GM18873 (cell line): ENCODE data around the gene SECISBP2.
"Not testable (repeated sequence)": the region's sequence is repeated elsewhere in the genome, so short reads cannot be mapped to it uniquely, and the experiment has no call there.

Experiments used
- ATAC-seq: cut with Tn5 transposase; IDR thresholded peaks from one replicate; pipeline ENCODE4 v1.9.1; 2021; ENCODE audit warnings: mild to moderate bottlenecking, moderate library complexity, moderate number of reproducible peaks; ENCODE audit not compliant: unreplicated experiment, low FRiP score

The SECISBP2 gene

GRCh38 chr9:89318123-89319014, at the start of gene SECISBP2:
Gene SECISBP2, plus strand, starts transcription at chr9:89318500. Its CDS starts 77 bp downstream, at chr9:89318577.
- peak; percentile 76 for ATAC-seq

- ATAC-seq, result no peak
Measured at GRCh38 chr9:89273528-89274279, 44.6 kb upstream of the SECISBP2 start.

- ATAC-seq, result no peak
Measured at GRCh38 chr9:89274838-89275237, 43.5 kb upstream of the SECISBP2 start.

- ATAC-seq, result not testable (repeated sequence)
Measured at GRCh38 chr9:89276040-89276439, 42.3 kb upstream of the SECISBP2 start.

GRCh38 chr9:89277043-89277442, 41.3 kb upstream of the SECISBP2 start:
- ATAC-seq, result no peak

GRCh38 chr9:89277454-89277853, 40.8 kb upstream of the SECISBP2 start:
- no peak for ATAC-seq

GRCh38 chr9:89278551-89278950, 39.7 kb upstream of the SECISBP2 start:
- no peak for ATAC-seq

- no peak for ATAC-seq
Measured at GRCh38 chr9:89278997-89279739, 39.1 kb upstream of the SECISBP2 start.

GRCh38 chr9:89281106-89281505, 37.2 kb upstream of the SECISBP2 start:
- ATAC-seq, result no peak

GRCh38 chr9:89282248-89282968, 35.9 kb upstream of the SECISBP2 start:
- not testable (repeated sequence) for ATAC-seq

- no peak for ATAC-seq
Measured at GRCh38 chr9:89284076-89284475, 34.2 kb upstream of the SECISBP2 start.

- no peak for ATAC-seq
Measured at GRCh38 chr9:89291741-89292140, 26.6 kb upstream of the SECISBP2 start.

- no peak for ATAC-seq
Measured at GRCh38 chr9:89293014-89293413, 25.3 kb upstream of the SECISBP2 start.

- no peak for ATAC-seq
Measured at GRCh38 chr9:89295400-89295799, 22.9 kb upstream of the SECISBP2 start.

GRCh38 chr9:89301996-89302395, 16.3 kb upstream of the SECISBP2 start:
- not testable (repeated sequence) for ATAC-seq

- ATAC-seq, result no peak
Measured at GRCh38 chr9:89304020-89304833, 14.1 kb upstream of the SECISBP2 start.

GRCh38 chr9:89304834-89305188, 13.5 kb upstream of the SECISBP2 start:
- no peak for ATAC-seq

GRCh38 chr9:89305868-89306267, 12.4 kb upstream of the SECISBP2 start:
- no peak for ATAC-seq

GRCh38 chr9:89309166-89309565, 9.1 kb upstream of the SECISBP2 start:
- no peak for ATAC-seq
